ENCODE data around the gene FCRL6. TPM values are rescaled to one million over a fixed set of nuclear protein-coding genes. Genes with fewer than 3 reads are reported as not detected.

FCRL6 gene
- total RNA-seq, 1 donor from 2014 or later, result not detected

DNA sequence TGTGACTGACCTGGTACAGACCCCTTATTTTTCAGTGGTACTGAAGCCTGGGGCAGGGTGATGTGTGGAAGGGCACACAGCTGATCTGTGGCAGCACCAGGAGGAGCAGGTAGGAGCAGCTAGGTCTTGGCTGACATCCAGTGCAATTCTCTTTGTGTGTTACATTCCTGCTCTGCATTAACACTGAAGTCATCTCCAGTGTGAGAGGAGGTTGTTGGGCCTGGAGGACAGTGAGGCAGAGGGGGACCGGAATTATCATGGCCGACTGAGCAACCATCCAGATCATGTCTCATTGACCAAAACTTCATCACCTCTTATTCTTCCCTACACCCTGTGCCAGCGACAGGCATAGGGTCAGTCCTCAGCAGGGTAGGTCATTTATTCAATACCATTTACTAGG, 26.0 kb downstream of the FCRL6 start:
- H3K27me3 Mint-ChIP-seq (ENCODE audit: low read depth, unreplicated experiment), result peaks cover 7% of the 10 kb centered on the region
- H2AFZ ChIP-seq (ENCODE audit: low read depth, low read length), result no peak overlapping the region
- FAIRE-seq, result no peak
- no peak overlapping the region for H3K4me3 ChIP-seq (ENCODE audit: insufficient read depth, low read depth, low read length)
- no peaks in the 10 kb centered on the region for H4K20me1 ChIP-seq (ENCODE audit: insufficient read depth, low read length)
- peaks cover 3% of the 10 kb centered on the region for H3K4me1 ChIP-seq (ENCODE audit: insufficient read depth, low read length)
- H3K4me3 Mint-ChIP-seq (ENCODE audit: unreplicated experiment), result no peak overlapping the region
- no peaks in the 10 kb centered on the region for H3K79me2 ChIP-seq (ENCODE audit: insufficient read depth, low read length)
- no peaks in the 10 kb centered on the region for H3K9me3 Mint-ChIP-seq (ENCODE audit: unreplicated experiment)
- no peaks in the 10 kb centered on the region for H3K36me3 Mint-ChIP-seq (ENCODE audit: low read depth, unreplicated experiment)
- no peaks in the 10 kb centered on the region for H3K36me3 ChIP-seq (ENCODE audit: insufficient read depth, low read length)
- H3K27me3 ChIP-seq (ENCODE audit: insufficient read depth, low read length), result peaks cover 5% of the 10 kb centered on the region
- H3K4me2 ChIP-seq (ENCODE audit: low read length), result no peak overlapping the region
- H3K9me3 ChIP-seq (ENCODE audit: insufficient read depth, low read depth, low read length), result no peaks in the 10 kb centered on the region
- H3K4me1 Mint-ChIP-seq (ENCODE audit: low read depth, unreplicated experiment), result peaks cover 58% of the 10 kb centered on the region
- no peak for TF ChIP-seq EZH2 (IDR thresholded peaks at IDR 0.05; ENCODE audit: insufficient read depth, low read length)
- H3K27ac Mint-ChIP-seq (ENCODE audit: unreplicated experiment), result peak overlapping the region; percentile 62
- H3K9ac ChIP-seq (ENCODE audit: low read length), result no peak overlapping the region
- no peak for DNase-seq (ENCODE audit: low read depth)
- H3K27ac ChIP-seq (ENCODE audit: low read depth, low read length), result no peak overlapping the region

GRCh38 chr1:159828581-159829272, 26.6 kb downstream of the FCRL6 start:
- H3K27ac Mint-ChIP-seq (ENCODE audit: unreplicated experiment), result no peak overlapping the region
- Histone ChIP-seq H2AFZ (ENCODE audit: low read depth, low read length) (no peak overlapping the region), H3K4me1 (ENCODE audit: insufficient read depth, low read length) (peaks cover 3% of the 10 kb centered on the region), H3K36me3 (ENCODE audit: insufficient read depth, low read length) (no peaks in the 10 kb centered on the region), H3K79me2 (ENCODE audit: insufficient read depth, low read length) (no peaks in the 10 kb centered on the region), H3K4me3 (ENCODE audit: insufficient read depth, low read depth, low read length) (no peak overlapping the region), H4K20me1 (ENCODE audit: insufficient read depth, low read length) (no peaks in the 10 kb centered on the region), H3K9me3 (ENCODE audit: insufficient read depth, low read depth, low read length) (no peaks in the 10 kb centered on the region), H3K4me2 (ENCODE audit: low read length) (no peak overlapping the region), H3K9ac (ENCODE audit: low read length) (no peak overlapping the region), H3K27ac (ENCODE audit: low read depth, low read length) (no peak overlapping the region), H3K27me3 (ENCODE audit: insufficient read depth, low read length) (peaks cover 3% of the 10 kb centered on the region)
- H3K36me3 Mint-ChIP-seq (ENCODE audit: low read depth, unreplicated experiment), result no peaks in the 10 kb centered on the region
- H3K27me3 Mint-ChIP-seq (ENCODE audit: low read depth, unreplicated experiment), result peaks cover 2% of the 10 kb centered on the region
- no peaks in the 10 kb centered on the region for H3K9me3 Mint-ChIP-seq (ENCODE audit: unreplicated experiment)
- H3K4me3 Mint-ChIP-seq (ENCODE audit: unreplicated experiment), result no peak overlapping the region
- no peak for DNase-seq (ENCODE audit: low read depth)
- TF ChIP-seq, protein P1, sequence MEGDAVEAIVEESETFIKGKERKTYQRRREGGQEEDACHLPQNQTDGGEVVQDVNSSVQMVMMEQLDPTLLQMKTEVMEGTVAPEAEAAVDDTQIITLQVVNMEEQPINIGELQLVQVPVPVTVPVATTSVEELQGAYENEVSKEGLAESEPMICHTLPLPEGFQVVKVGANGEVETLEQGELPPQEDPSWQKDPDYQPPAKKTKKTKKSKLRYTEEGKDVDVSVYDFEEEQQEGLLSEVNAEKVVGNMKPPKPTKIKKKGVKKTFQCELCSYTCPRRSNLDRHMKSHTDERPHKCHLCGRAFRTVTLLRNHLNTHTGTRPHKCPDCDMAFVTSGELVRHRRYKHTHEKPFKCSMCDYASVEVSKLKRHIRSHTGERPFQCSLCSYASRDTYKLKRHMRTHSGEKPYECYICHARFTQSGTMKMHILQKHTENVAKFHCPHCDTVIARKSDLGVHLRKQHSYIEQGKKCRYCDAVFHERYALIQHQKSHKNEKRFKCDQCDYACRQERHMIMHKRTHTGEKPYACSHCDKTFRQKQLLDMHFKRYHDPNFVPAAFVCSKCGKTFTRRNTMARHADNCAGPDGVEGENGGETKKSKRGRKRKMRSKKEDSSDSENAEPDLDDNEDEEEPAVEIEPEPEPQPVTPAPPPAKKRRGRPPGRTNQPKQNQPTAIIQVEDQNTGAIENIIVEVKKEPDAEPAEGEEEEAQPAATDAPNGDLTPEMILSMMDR (IDR thresholded peaks at IDR 0.05; ENCODE audit: insufficient read depth, low read depth, low read length), result no peak
- TF ChIP-seq EZH2 (IDR thresholded peaks at IDR 0.05; ENCODE audit: insufficient read depth, low read length), result no peak
- peaks cover 58% of the 10 kb centered on the region for H3K4me1 Mint-ChIP-seq (ENCODE audit: low read depth, unreplicated experiment)
- no peak for FAIRE-seq

GRCh38 chr1:159829273-159829634, 27.1 kb downstream of the FCRL6 start:
- DNase-seq (ENCODE audit: low read depth) (no peak), FAIRE-seq (no peak)
- Histone ChIP-seq H4K20me1 (ENCODE audit: insufficient read depth, low read length) (no peaks in the 10 kb centered on the region), H3K4me3 (ENCODE audit: insufficient read depth, low read depth, low read length) (no peak overlapping the region), H3K79me2 (ENCODE audit: insufficient read depth, low read length) (no peaks in the 10 kb centered on the region), H3K27ac (ENCODE audit: low read depth, low read length) (no peak overlapping the region), H2AFZ (ENCODE audit: low read depth, low read length) (no peak overlapping the region), H3K4me2 (ENCODE audit: low read length) (no peak overlapping the region), H3K4me1 (ENCODE audit: insufficient read depth, low read length) (peaks cover 3% of the 10 kb centered on the region), H3K27me3 (ENCODE audit: insufficient read depth, low read length) (no peaks in the 10 kb centered on the region), H3K36me3 (ENCODE audit: insufficient read depth, low read length) (no peaks in the 10 kb centered on the region), H3K9me3 (ENCODE audit: insufficient read depth, low read depth, low read length) (no peaks in the 10 kb centered on the region), H3K9ac (ENCODE audit: low read length) (no peak overlapping the region)
- H3K4me3 Mint-ChIP-seq (ENCODE audit: unreplicated experiment), result peak overlapping the region; percentile 17
- no peaks in the 10 kb centered on the region for H3K27me3 Mint-ChIP-seq (ENCODE audit: low read depth, unreplicated experiment)
- H3K27ac Mint-ChIP-seq (ENCODE audit: unreplicated experiment), result no peak overlapping the region
- H3K9me3 Mint-ChIP-seq (ENCODE audit: unreplicated experiment), result no peaks in the 10 kb centered on the region
- TF ChIP-seq, protein P1 (IDR thresholded peaks at IDR 0.05; ENCODE audit: insufficient read depth, low read depth, low read length), result peak; percentile 20
- TF ChIP-seq EZH2 (IDR thresholded peaks at IDR 0.05; ENCODE audit: insufficient read depth, low read length), result no peak
- H3K4me1 Mint-ChIP-seq (ENCODE audit: low read depth, unreplicated experiment), result peaks cover 58% of the 10 kb centered on the region
- no peaks in the 10 kb centered on the region for H3K36me3 Mint-ChIP-seq (ENCODE audit: low read depth, unreplicated experiment)

All from astrocyte (in vitro differentiated cells and primary cell).